GM12878 (cell line): Measurements from ENCODE around the gene NEU3. TPM values are rescaled to one million over a fixed set of nuclear protein-coding genes. Genes with fewer than 3 reads are reported as not detected.

ENCODE experiments used
- ATAC-seq: fragments of 200-7000 bp; cut with Tn5 transposase; 3 replicates; pipeline ENCODE4 v1.9.1; 2020; ENCODE audit warnings: mild to moderate bottlenecking, moderate library complexity
- BruUV-seq: library from RNA; stranded (reverse); fragments of 400-500 nt; replicated peaks from 2 replicates; lab custom pipeline; 2021; lab: Mats Ljungman, UMichigan
- CTCF ChIA-PET: fragments of 300-600 bp; sonication (Branson Sonifier 250); formaldehyde crosslinking; extraction: SDS; loops from one replicate; lab custom pipeline; 2021; ENCODE audit warnings: inconsistent platforms; lab: Yijun Ruan, JAX
- POLR2A ChIA-PET: fragments of 350-600 bp; formaldehyde crosslinking; extraction: SDS; loops from one replicate; lab custom pipeline; 2021; ENCODE audit warnings: inconsistent platforms; lab: Charles Lee
- RAD21 ChIA-PET: fragments of 300-600 bp; sonication (Branson Sonifier 250); formaldehyde crosslinking; loops from one replicate; lab custom pipeline; 2023; ENCODE audit warnings: antibody characterized with exemption; ENCODE audit not compliant: unreplicated experiment; lab: Charles Lee
- SMC1A ChIA-PET: fragments of 300-600 bp; sonication (Branson Sonifier 250); formaldehyde crosslinking; loops from one replicate; lab custom pipeline; 2023; ENCODE audit not compliant: unreplicated experiment, uncharacterized antibody; lab: Charles Lee
- DNase-seq: peaks from one replicate; pipeline ENCODE4 v3.0.0-alpha.2; 2011; ENCODE audit warnings: low read depth, low spot score
- FAIRE-seq: peaks from 3 replicates; lab custom pipeline; 2011; peaks lifted over from hg19 to GRCh38; lab: Jason Lieb, UNC
- H2AFZ ChIP-seq: 2 replicates; pipeline ENCODE4 v1.6.0; 2011; ENCODE audit warnings: low read depth, low read length, control low read depth; ENCODE audit not compliant: control insufficient read depth
- H3K27ac ChIP-seq: 2 replicates; pipeline ENCODE4 v1.5.1; 2011; ENCODE audit warnings: control low read depth; ENCODE audit not compliant: control insufficient read depth, insufficient read depth
- H3K27me3 ChIP-seq, 2 experiments: replicated peaks in 1 of 2; 2 replicates each; pipeline versions ENCODE4 v1.6.0 to v1.6.1; 2011; ENCODE audit warnings: low read length in 1 of 2; ENCODE audit not compliant: control insufficient read depth in 2 of 2, insufficient read depth in 2 of 2
- H3K36me3 ChIP-seq, 2 experiments: 2 replicates each; pipeline ENCODE4 v1.5.1; 2011; ENCODE audit warnings: low read length in 1 of 2; ENCODE audit not compliant: control insufficient read depth in 2 of 2, insufficient read depth in 2 of 2
- H3K4me1 ChIP-seq: 2 replicates; pipeline ENCODE4 v1.6.1; 2011; ENCODE audit warnings: mild to moderate bottlenecking, low read length, moderate library complexity, mixed read lengths; ENCODE audit not compliant: control insufficient read depth, insufficient read depth
- H3K4me2 ChIP-seq: 2 replicates; pipeline ENCODE4 v1.6.0; 2011; ENCODE audit warnings: control low read depth; ENCODE audit not compliant: control insufficient read depth, insufficient read depth
- H3K4me3 ChIP-seq: fragments of 200-600 bp; sonication (generic); 2 replicates; pipeline ENCODE4 v1.5.1; 2016
- H3K79me2 ChIP-seq: 2 replicates; pipeline ENCODE4 v1.6.0; 2011; ENCODE audit warnings: low read length; ENCODE audit not compliant: control insufficient read depth, insufficient read depth
- H3K9ac ChIP-seq: 2 replicates; pipeline ENCODE4 v1.8.0; 2011; ENCODE audit warnings: low read length, control low read depth, mixed read lengths; ENCODE audit not compliant: control insufficient read depth, insufficient read depth
- H3K9me3 ChIP-seq: replicated peaks from 3 replicates; pipeline ENCODE4 v1.5.1; 2011; ENCODE audit warnings: mild to moderate bottlenecking, low read length; ENCODE audit not compliant: control insufficient read depth, insufficient read depth
- H4K20me1 ChIP-seq: 2 replicates; pipeline ENCODE4 v1.6.0; 2011; ENCODE audit not compliant: control insufficient read depth, insufficient read depth
- BCL11A ChIP-seq: IDR thresholded peaks from 2 replicates; pipeline ENCODE4 v1.6.1; 2011; ENCODE audit warnings: low read depth, low read length
- ETV6 ChIP-seq, 2 experiments: fragments of 450-650 bp in 1 of 2; IDR thresholded peaks in 1 of 2; conservative IDR thresholded peaks in 1 of 2; 2 replicates each; pipeline ENCODE4 v1.6.1; 2014; ENCODE audit warnings: antibody characterized with exemption in 1 of 2, borderline replicate concordance in 1 of 2, low read depth in 1 of 2, mild to moderate bottlenecking in 1 of 2, moderate library complexity in 1 of 2
- EZH2 ChIP-seq: IDR thresholded peaks from 2 replicates; pipeline ENCODE4 v1.6.1; 2012; ENCODE audit warnings: low read depth, mild to moderate bottlenecking, control low read depth, inconsistent platforms, low read length, borderline replicate concordance; ENCODE audit not compliant: control insufficient read depth
- FOXK2 ChIP-seq: fragments of 450-650 bp; IDR thresholded peaks from 2 replicates; pipeline ENCODE4 v1.6.1; 2017; ENCODE audit warnings: mild to moderate bottlenecking, moderate library complexity
- IRF3 ChIP-seq: fragments of 450-650 bp; IDR thresholded peaks from 2 replicates; pipeline ENCODE4 v1.6.1; 2014; ENCODE audit warnings: mild to moderate bottlenecking
- MYC ChIP-seq: IDR thresholded peaks from 2 replicates; pipeline ENCODE4 v1.6.1; 2011; ENCODE audit warnings: mild to moderate bottlenecking, low read length, moderate library complexity, inconsistent platforms; ENCODE audit not compliant: insufficient read depth, insufficient replicate concordance, insufficient read length, severe bottlenecking
- NFYB ChIP-seq: IDR thresholded peaks from 2 replicates; pipeline ENCODE4 v1.6.1; 2011; ENCODE audit warnings: low read depth, mild to moderate bottlenecking, low read length, improper control_type of control experiment, moderate library complexity; ENCODE audit not compliant: insufficient read depth
- NR2C2 ChIP-seq: IDR thresholded peaks from 2 replicates; pipeline ENCODE4 v1.6.1; 2011; ENCODE audit warnings: borderline replicate concordance, low read depth; ENCODE audit not compliant: control insufficient read depth, insufficient read length
- POLR2A ChIP-seq: IDR thresholded peaks from 2 replicates; pipeline ENCODE4 v1.6.1; 2011; ENCODE audit warnings: low read depth, mild to moderate bottlenecking, low read length
- POLR2AphosphoS2 ChIP-seq: IDR thresholded peaks from 2 replicates; pipeline ENCODE4 v1.6.1; 2011; ENCODE audit warnings: low read depth, mild to moderate bottlenecking, low read length, improper control_type of control experiment, moderate library complexity
- STAT3 ChIP-seq: IDR thresholded peaks from 2 replicates; pipeline ENCODE4 v1.6.1; 2011; ENCODE audit warnings: low read depth, low read length, improper control_type of control experiment
- ZBTB4 ChIP-seq: fragments of 450-650 bp; formaldehyde crosslinking; IDR thresholded peaks from 2 replicates; pipeline ENCODE4 v1.4.0; 2022; ENCODE audit warnings: mild to moderate bottlenecking, moderate library complexity
- WGBS: methylation state at CpG from one replicate; pipeline ENCODE4 v1.1.6; 2016; ENCODE audit warnings: low lambda C conversion rate; ENCODE audit not compliant: insufficient replicate concordance, insufficient coverage; ENCODE audit errors: missing lambda C conversion rate; 5-methylcytosine and 5-hydroxymethylcytosine counted together
- in situ Hi-C: fragments of 300-500 bp; cut with MboI; formaldehyde crosslinking; loops from 9 replicates; pipeline ENCODE4 v1.14.3; 2018; ENCODE audit warnings: mixed read lengths
- intact Hi-C: fragments of 100-400 bp; cut with micrococcal nuclease; formaldehyde crosslinking; loops from one replicate; pipeline ENCODE4 v1.14.2; 2022; ENCODE audit not compliant: unreplicated experiment
- polyA plus RNA-seq, 11 experiments: library from polyadenylated mRNA; depleted of rRNA in 4 of 11; unstranded in 6 of 11; stranded (reverse) in 5 of 11; fragments of >200 nt; fragmentation: Nextera tagmentation in 4 of 11; fragmentation: Illumina TruSeq in 1 of 11; extraction: Ambion mirVana in 4 of 11; extraction: Trizol in 1 of 11; gene quantifications; 1 replicate in 1 of 11; 2 replicates in 10 of 11; pipeline versions ENCODE4 v1.2.1 to v1.2.3, GENCODE V29; 2011 to 2016; ENCODE audit warnings: inconsistent platforms in 2 of 11, missing spikeins in 2 of 11, low read depth in 1 of 11
- total RNA-seq, 4 experiments: library from RNA; depleted of rRNA in 3 of 4; stranded (reverse); fragments of >200 nt in 3 of 4; fragmentation: Illumina TruSeq in 1 of 4; extraction: Trizol in 1 of 4; gene quantifications; 2 replicates each; pipeline versions ENCODE4 v1.2.1 to v1.2.3, GENCODE V29; 2013 to 2021
- TF ChIP-seq, protein P1 (sequence below): IDR thresholded peaks from 2 replicates; pipeline ENCODE4 v1.6.1; 2012; ENCODE audit warnings: low read depth, low read length, improper control_type of control experiment

The NEU3 gene
- total and polyA plus RNA-seq, 10 of the 15 experiments (the other 5 are each of a cell fraction or from before 2014, with no cell fraction given) = 2.5 to 20.3 (median 13.4) TPM

- no peaks in the 10 kb centered on the region for H3K27me3 ChIP-seq
- H3K4me3 ChIP-seq = no peak overlapping the region
- CTCF ChIA-PET = interaction anchor here (1.7 kb wide), 1 partner anchor 196 kb away, joined by 3 read pairs; no protein-coding TSS in a partner anchor
- FAIRE-seq = no peak
- in situ Hi-C loops (no loop called here), intact Hi-C loops (loop anchor here (5.0 kb wide), 1 partner anchor 50 kb away; no protein-coding TSS in a partner anchor)
- RAD21 ChIA-PET = interaction anchor here (1.5 kb wide), 1 partner anchor 123 kb away, joined by 3 read pairs; no protein-coding TSS in a partner anchor
- TF ChIP-seq IRF3 (no peak), EZH2 (no peak), STAT3 (no peak), POLR2A (no peak), POLR2AphosphoS2 (no peak), ZBTB4 (CRISPR knock-in tag) (no peak), FOXK2 (no peak), NR2C2 (no peak), ETV6 (conservative IDR thresholded peaks at IDR 0.05 in 1 of 2, IDR thresholded peaks at IDR 0.05 in 1 of 2; ENCODE audit: borderline replicate concordance in 1 of 2, low read depth in 1 of 2) (no peak), BCL11A (no peak), NFYB (no peak), MYC (no peak)
- TF ChIP-seq, protein P1, sequence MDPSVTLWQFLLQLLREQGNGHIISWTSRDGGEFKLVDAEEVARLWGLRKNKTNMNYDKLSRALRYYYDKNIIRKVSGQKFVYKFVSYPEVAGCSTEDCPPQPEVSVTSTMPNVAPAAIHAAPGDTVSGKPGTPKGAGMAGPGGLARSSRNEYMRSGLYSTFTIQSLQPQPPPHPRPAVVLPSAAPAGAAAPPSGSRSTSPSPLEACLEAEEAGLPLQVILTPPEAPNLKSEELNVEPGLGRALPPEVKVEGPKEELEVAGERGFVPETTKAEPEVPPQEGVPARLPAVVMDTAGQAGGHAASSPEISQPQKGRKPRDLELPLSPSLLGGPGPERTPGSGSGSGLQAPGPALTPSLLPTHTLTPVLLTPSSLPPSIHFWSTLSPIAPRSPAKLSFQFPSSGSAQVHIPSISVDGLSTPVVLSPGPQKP = no peak
- SMC1A ChIA-PET = interaction anchor here (1.7 kb wide), 1 partner anchor 12 kb away, joined by 6 read pairs; no protein-coding TSS in a partner anchor
- no peak overlapping the region for H2AFZ ChIP-seq
- no peaks in the 10 kb centered on the region; the same call in 1 of the 3 replicates for H3K9me3 ChIP-seq
- no peaks in the 10 kb centered on the region for H3K36me3 ChIP-seq
- WGBS = 100% methylated on average over 1 of the region's 1 CpG
- H4K20me1 ChIP-seq = no peaks in the 10 kb centered on the region
- no peak overlapping the region for H3K4me2 ChIP-seq
- POLR2A ChIA-PET = interaction anchor here (0.9 kb wide), 1 partner anchor 14 kb away, joined by 3 read pairs; no protein-coding TSS in a partner anchor
- DNase-seq = no peak
- no peaks in the 10 kb centered on the region for H3K79me2 ChIP-seq
- no peak overlapping the region for H3K27ac ChIP-seq
- peaks cover 18% of the 10 kb centered on the region for H3K4me1 ChIP-seq
- no peak overlapping the region for H3K9ac ChIP-seq
- no TSS peak for BruUV-seq
- no peak for ATAC-seq
Measured at GRCh38 chr11:75052457-75052856, 63.7 kb downstream of the NEU3 start.
